Measurements from ENCODE around the gene GLS.

The GLS gene

DNA sequence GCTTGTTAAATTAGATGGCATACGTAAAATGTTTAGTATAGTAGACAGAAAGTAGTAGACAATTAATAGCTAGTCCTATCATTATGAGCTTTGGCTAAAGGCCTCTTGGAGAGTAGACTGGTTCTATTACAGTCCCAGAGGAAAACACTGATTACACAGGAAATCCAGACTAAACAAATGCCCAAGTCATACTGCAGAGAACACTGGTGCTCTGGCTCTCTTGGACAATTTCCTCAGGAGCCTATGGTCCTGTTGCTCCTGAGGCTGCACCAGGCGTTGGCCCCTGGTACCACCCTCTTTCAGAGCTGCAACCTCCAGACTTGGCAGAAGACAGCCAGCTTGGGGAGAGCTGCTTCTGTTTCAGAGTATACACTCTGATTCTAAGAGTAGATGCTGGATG, 91.6 kb downstream of the GLS start:
- DNase-seq (ENCODE audit: low read depth) = no peak

DNA sequence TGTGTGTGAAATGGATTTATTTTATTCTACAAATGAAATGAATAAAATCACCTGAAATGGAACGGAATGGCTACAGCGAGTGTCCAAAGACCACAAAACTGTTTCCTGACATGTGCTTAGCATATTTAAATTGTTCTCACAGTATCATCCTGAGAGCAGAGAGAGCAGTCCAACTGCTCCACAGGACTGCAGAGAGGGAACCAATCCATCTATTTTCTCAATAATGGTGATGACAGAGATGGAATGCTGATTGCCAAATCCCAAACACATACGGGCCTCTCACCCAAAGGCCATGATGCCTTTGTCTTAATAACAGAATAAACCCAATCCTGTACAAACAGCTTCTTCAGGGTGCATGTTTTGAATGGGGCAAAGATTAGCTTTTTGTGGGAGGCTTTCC, 92.2 kb downstream of the GLS start:
- DNase-seq (ENCODE audit: low read depth) = no peak

DNA sequence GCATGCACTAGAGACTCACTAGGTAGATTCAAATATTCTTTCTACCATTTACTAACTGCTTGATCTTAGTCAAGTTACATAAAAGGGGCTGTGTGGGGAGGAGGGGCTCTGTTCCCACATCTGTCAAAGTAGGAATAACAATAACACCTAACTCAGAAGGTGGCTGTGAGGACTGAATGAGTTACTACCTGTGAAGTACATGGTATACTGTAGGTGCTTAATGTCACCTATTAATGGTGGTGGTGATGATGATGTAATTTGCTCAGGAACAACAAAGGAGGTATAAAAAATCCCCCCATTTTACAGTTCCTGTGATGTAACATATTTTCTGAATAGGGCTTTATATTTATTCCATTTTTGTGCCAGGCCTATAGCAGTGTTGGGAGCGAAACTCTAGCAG, 92.6 kb downstream of the GLS start:
- no peak for DNase-seq (ENCODE audit: low read depth)

DNA sequence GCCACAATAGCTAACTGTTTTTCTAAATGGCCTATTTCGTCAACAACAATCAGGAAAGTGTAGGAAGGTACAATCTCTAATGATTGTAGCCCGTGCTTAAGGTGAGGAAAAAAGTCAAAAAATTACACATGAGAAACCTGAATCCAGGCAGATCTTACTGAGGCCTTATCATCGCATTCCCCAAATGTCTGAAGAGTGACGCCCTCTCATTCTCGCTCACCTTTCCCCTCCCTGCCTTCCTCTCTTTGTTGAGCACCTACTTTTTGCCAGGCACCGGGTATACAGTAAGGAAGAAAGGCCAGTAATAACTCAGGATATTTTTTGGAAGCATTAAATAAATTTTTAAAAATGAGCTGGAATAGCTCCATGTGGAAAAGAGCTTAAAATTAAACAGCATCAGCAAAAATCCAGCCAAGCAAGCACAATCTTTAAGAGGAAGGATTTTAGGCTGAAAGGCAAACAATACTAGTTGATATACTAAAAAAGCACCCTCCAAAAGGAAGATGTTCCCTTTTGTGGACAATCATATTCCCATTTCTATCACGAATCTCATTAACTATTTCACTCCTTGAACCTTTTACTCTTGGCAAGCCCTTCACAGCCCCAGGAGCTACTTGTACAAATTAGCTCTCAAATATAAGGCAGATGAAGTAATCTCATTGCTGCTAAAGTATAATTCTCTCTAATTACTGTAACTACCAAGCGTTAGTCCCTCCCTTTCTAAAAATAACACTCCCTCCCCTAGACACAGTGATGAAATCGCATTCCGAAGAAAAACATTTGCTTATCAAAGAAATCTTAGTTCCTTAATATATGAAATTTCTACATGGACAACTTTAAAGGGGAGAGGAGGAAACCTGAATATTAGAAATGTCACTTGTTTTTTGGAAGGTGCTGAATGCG, 93.4 kb downstream of the GLS start:
- no peak for DNase-seq (ENCODE audit: low read depth)

DNA sequence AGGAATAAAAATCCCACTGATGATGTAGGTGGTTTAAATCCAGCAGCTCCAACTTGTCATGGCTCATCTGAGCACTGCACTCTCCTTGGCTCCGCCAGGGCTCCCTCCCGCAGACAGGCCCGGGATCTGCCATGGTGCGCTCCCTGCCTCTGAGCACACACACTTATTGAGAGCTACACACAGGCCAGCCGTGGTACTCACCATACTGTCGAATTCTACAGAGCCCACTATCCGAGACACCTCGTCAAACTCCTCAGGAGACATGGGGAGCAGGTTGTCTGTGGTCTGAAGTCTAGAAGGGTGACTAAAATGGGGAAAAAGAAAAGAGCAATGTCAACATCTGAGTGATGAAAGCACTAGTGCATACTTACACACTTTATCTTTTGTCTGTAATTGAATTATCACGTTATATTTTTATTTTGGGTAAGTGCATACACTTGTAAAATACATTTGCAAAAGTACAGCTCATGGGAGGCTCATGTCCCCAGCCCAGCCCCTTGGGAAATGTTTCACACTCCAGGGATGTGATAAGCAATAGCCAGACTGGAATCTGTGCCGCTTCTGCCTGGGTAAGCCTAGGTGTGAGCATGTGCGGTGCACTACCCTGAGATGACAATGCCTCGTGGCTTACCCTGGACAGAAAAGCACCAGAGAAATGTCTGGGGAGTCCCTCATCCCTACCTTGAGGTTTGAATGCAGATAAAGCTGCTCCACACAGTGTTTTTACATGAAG, 94.2 kb downstream of the GLS start:
- DNase-seq (ENCODE audit: low read depth) = no peak

DNA sequence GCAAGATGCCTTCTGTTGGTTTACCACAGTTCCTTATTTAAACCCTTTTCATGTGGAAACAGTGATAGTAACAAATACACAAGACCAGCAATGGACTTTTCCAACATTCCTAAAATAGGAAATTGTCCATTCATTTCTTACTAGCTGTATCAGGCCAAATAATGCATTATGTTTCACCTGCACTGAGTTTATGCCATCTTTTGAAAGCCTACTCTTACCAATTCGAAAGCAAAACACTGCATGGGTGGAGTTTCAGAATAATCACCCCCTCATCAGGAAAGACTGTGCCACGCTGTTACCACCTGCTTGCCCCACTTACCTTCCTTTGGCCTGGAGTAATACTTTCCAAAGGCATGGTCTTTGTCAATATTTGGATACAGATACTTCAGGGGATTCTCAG, 95.9 kb downstream of the GLS start:
- DNase-seq (ENCODE audit: low read depth) = no peak

DNA sequence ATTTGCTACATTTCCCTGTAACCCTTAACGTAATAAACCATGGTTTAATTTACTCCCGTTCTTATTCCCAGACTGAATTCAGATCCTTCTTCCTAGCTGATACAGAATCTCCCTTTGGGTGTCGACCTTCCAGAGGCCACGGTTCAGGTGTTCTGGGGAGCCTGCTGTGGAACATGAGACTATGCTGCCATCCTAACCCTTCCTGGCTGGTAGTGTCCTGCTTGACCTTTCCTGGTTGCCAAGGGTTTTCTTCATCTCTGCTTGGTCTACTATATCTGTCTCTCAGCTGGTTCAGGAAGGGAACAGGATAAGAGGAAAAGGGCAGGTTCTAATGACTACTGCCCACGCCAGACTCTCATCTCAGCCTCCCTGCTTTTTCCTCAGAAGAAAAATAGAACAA, 96.9 kb downstream of the GLS start:
- no peak for DNase-seq (ENCODE audit: low read depth)

DNA sequence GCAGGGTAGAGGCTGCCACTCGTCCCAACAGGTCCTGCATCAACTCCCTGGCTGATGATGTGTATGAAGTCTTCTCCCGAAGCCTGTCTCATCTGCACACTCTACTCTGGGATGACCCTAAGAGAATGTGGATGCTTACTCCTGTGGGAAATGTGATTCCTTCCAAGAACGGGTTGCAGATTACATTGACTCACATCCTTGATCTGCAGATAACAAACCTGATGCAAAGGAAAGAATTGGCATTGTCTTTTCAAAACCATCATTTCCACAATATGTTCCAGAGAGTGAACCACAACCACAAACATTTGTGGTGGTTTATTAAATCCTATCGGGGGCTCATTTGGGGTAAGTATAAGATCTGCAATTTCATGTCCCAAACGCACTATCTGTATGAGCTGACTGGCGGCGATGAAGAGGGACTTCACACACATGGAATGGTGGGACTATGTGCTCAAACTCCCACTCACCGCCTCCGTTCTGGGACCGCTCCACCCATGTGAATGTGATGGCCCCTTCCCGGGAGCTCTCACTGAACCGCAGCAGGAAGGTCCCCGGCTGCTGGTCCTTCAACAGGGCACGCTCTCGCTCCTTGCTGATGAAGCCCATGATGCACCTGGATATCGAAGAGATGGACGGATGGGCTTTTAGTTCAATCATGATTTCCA, 97.9 kb downstream of the GLS start:
- no peak for DNase-seq (ENCODE audit: low read depth)

DNA sequence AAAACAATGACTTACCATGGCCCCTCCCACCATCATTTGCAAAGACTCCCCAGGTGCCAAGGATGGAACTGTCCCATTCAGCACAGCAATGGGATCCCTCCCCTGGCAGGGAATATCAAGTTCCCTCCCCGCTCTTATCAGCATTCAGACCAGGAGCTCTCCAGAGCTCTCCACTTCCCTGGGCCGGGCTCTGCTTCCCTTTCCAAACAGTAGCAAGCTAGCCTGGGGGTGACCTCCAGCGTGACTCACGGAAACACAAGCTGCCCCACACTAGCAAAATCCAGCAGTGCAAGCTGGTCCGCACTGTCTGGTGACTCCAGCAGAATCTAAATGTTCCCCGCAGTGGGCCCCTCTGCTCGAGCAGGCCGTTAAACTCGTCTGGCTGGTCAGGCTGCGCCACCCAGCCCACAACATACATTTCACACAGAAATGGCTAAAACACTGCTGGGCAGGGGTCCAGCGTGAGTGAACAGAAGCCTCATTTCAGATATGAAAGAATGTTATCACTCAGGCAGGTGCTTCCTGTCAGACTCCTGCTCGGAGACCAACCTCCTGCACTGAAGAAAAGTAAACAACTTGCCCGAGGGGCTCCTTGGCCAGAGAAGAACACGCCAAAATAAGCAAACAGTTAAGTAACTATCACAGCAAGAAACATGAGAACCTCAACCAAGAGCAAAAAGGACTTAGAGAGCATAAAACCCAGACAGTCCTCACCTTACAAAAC, 99.4 kb downstream of the GLS start:
- no peak for DNase-seq (ENCODE audit: low read depth)

DNA sequence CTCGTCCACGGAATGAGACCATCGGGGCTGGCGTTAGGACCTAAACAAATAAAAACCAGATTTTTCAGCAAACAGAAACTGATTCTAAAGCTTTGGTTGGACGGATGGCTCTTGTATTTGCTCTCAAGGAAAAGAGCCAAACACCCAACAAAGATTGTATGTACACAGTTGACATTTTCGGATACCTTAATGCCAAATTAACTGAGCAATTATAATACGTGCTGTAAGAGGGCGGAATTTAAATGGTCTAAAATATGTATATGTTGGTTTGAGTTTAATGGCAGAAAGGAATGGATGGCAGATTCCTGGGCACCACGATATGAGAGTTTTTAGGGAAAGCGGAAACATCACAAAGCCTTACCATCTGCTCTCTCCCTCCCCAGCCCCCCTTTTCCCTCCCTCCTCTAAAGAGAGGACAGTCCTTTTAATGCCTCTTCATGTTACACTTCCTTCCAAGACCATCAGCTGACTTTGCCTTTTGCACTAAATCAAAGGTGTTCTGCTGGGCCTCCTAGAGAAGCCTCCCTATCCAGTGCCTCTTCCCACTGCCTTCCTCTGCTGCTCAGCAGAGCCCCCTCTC, 100.1 kb downstream of the GLS start:
- no peak for DNase-seq (ENCODE audit: low read depth)

DNA sequence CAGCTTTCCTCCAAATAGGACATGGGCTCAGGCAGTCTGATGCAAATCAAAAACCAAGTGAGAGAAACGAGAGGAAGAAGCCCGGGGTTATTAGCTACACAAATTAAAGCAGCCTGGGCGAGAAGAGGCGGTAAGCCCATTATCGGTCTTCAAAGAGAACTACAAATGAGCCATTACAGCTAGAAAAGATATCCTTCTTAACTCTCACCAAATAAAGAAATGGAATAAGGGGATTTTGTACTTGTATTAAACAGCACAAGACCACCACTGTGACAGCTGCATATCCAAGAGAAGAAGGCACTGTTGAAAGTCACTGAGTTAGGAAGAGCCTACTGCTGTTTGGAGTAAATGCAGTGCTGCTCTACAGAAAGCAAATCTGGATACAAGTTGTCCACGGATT, 100.7 kb downstream of the GLS start:
- no peak for DNase-seq (ENCODE audit: low read depth)

DNA sequence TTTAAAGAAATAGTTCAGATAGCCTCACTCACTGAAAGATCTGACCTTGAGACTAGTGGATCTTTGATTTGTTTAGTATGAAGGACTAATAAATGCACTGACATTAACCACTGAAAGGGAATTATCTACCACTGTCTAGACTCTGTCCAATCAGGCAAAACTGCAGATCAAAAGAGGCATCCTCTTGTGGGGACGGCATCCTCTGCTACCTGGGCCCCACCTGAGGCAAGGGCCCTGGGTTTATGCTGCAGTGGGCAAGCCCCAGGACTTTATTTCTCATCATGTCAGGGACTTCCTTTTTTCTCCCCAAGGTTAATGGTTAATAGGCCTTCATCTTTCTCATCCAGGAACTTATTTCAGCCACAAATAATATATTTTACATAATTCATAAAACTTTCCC, 101.1 kb downstream of the GLS start:
- no peak for DNase-seq (ENCODE audit: low read depth)

DNA sequence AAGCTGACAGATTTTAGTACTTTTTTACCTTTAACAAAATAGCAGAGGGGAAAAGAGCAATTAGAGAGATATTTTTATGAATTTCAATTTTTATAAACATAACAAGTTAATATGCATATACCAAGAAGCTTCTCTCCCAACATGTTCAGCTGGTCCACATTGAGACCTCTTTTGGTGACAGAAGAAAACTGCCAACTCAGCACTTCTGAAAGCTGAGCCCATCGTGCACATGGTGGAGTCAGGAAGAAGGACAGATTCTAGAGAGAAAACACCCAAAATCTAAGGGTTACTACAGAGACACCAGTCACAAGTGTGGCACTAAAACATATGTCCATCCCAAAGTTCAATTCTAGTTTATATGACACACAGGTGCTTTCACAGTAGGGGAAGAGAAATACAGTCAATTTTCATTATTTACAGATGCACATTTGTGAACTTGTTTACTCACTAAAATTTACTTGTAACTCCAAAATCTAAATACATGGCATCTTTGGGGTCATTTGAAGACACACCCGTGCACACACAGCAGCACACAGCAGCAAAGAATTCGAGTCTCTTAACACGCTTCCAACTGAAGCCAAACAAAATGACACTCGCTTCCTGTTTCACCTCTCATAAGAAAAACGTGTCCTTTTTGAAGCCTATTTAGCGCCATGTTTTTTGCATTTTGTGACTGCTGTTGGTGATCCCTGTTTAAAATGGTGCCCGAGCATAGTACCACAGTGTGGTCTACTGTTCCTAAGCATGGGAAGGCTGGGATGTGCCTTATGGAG, 101.8 kb downstream of the GLS start:
- DNase-seq (ENCODE audit: low read depth) = no peak

DNA sequence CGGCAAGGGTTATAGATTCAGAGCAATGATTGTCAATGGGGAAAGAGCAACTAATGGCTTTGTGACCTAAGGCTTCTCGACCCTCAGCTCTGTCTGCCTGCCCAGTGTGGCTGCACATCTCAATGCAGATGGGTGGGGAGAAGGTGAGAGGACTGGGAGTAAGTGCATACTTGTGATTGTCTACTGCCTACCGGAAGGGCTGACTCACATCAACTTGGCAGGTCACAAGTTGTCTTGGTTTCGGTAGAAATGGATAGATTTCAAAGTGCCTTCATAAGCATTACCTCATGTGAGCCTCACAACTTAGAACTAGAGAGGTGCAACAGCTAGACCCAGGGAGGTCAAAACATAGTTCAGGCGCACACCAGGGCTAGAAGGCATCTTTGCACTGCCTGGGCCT, 104.0 kb downstream of the GLS start:
- DNase-seq (ENCODE audit: low read depth) = no peak

DNA sequence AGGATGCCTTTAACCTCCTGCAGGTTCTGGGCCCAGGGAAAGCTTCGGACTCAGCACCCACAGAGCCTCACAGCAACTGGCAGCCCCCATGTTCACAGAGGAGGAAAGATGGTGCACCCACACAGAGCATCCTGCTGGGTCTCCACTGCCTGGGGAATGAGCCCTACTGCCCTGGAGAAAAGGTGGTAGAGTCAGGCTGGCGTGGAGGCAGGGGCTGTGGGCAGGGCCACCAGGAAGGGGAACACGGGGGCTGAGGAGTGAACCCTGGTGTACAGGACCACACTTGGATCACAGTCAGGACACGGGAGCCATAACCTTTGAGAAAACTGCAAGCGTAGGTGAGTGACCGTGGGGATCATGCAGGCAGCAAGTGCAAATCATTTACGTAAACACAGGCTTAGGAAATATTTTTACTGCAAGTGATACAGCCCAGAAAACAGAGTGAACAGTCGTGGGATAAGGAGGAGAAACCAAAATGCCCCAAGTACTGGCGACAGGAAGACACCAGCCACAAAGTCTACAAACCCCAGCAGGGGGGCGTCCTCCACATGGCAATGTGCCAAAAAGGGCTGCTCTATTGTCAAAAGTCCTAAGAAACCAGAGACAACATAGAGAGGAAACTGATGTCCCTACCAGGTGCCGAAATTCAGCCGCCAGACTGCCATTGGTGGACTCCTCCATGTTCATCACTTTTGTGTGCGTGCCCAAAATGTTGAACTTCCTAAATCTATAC, 105.8 kb downstream of the GLS start:
- no peak for DNase-seq (ENCODE audit: low read depth)

DNA sequence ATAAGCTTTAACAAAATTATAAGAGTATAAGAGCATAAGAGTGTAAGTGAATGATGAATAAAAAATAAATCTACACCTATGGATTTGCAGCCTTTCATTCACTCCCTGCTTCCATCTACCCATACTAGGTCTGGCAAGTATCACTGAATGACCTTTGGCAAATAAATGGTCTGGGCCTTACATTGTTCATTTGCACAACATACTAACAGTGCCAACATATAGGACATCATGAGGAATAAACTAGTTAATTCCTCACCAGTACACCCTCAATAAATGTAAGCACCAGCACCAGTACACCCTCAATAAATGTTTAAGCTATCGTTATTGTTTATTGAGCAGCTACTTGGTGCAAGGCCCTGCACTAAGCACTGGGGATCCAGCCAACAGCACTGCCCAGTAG, 106.5 kb downstream of the GLS start:
- no peak for DNase-seq (ENCODE audit: low read depth)

DNA sequence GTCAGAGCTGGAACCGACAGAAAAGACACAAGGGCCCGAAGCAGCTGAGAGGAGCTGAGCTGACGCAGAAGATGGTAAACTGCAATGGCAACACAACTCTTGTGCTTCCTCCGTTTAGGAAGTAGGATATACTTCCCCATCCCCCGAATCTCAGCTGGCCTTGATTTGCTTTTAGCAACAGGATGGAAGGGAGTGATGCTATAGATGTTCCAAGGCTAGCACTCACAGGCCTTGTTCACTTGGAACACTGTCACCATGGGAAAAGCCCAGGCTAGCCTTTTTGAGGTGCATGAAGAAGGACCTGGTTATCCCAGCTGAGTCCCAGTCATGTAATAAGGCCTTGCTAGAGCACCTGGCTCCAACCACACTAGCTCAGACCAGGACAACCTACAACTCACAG, 107.3 kb downstream of the GLS start:
- no peak for DNase-seq (ENCODE audit: low read depth)

DNA sequence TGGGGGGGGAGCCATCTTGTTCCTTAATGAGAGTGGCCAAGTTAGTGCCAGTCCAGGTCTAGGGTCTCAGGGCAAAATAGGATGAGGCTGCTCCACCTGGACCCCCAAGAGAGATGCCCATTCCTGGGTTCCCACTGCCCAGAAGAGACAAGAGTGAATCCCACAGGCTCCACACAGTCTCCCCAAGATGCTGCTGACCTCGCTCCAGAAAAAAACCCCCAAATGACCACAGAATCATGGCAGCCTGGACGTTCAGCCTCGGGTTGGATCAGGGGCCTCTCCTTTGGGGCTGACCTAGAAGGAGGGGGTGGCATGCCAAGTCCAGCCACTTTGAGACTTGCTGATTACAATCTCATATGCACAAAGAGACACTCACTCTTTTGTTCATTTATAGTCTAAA, 108.3 kb downstream of the GLS start:
- DNase-seq (ENCODE audit: low read depth) = no peak

DNA sequence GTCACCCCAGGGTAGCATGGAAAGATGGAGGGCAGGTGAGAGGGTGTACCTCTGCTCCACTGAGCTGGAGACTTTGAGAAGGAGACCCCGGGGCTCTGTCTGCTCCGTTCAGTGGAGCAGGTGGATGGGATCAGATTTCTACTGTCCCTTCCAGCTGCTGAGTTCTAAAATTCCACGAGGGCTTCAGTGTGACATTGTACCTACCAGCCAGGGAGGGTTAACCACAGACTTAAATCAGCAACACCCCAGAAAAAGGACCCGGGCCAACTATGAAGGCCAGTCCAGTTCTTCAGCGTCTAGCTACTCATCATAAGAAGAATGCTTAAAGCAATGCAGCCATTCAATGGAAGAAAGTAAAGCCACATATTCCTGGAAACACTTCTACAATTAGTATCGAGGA, 109.5 kb downstream of the GLS start:
- no peak for DNase-seq (ENCODE audit: low read depth)

DNA sequence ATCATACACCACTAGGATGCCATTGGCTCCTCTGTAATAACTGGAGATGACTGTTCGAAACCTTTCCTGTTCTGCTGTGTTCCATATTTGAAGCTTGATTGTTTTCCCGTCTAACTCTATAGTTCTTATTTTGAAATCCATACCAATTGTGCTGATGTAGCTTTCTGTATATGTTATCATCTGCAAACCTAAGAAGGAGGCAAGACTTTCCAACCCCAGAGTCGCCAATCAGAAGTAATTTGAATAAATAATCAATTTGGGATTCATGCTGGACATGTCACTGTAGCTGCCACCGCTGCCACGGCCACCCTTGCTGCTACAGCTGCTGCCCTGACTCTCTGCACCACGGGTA, 112.6 kb downstream of the GLS start:
- DNase-seq (ENCODE audit: low read depth) = no peak

DNA sequence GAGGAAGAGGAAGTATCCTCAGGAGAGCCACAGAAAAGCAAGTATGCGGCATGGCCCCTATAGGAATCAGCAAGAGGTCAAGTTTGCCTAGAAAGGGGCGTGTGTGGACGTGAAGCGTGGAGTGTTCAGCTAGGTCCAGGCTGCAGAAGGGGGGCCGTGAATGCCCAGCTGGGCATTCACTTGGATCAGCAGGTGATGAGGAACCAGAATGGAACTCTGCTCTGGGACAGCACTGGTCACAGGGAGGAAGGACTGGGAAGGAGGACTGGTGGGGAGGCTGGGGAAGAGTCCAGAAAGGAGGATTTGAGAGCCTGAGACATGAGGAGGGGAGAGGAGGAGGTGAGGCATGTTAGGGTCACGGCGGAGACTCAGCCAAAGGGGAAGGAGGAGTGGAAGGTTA, 113.5 kb downstream of the GLS start:
- no peak for DNase-seq (ENCODE audit: low read depth)

Measured in stimulated activated CD8-positive, alpha-beta memory T cell treated with anti-CD3 and anti-CD28 coated beads, Interleukin-15, amount 100 ng/mL, for 1 hour (primary cell).